DMS79 treated with DMSO at 0.1 percent for 48 hours (cell line): Measurements from ENCODE around the gene ASCC2.
A peak's percentile ranks its signal among the peaks of the same experiment; 100 is the strongest.

ENCODE experiments used
- DNase-seq: peaks from one replicate; lab custom pipeline; 2025; lab: John Stamatoyannopoulos, UW

ASCC2 gene

GRCh38 chr22:29817724-29818123 lies 20.4 kb downstream of the ASCC2 start:
- DNase-seq = peak; percentile 2

GRCh38 chr22:29816980-29817379 lies 21.1 kb downstream of the ASCC2 start:
- DNase-seq = no peak

- peak; percentile 44 for DNase-seq
These were observed 21.5 kb downstream of the ASCC2 start for GRCh38 chr22:29816539-29816938.

GRCh38 chr22:29816128-29816527 lies 21.9 kb downstream of the ASCC2 start:
- peak; percentile 12 for DNase-seq

- no peak for DNase-seq
These were observed 22.5 kb downstream of the ASCC2 start for GRCh38 chr22:29815580-29815979.

- no peak for DNase-seq
These were observed 24.1 kb downstream of the ASCC2 start for GRCh38 chr22:29814003-29814402.

- no peak for DNase-seq
These were observed 24.5 kb downstream of the ASCC2 start for GRCh38 chr22:29813563-29813962.

- no peak for DNase-seq
These were observed 24.9 kb downstream of the ASCC2 start for GRCh38 chr22:29813126-29813525.

- no peak for DNase-seq
These were observed 26.7 kb downstream of the ASCC2 start for GRCh38 chr22:29811377-29811776.

GRCh38 chr22:29810216-29810615 lies 27.9 kb downstream of the ASCC2 start:
- no peak for DNase-seq

- no peak for DNase-seq
These were observed 31.9 kb downstream of the ASCC2 start for GRCh38 chr22:29806196-29806595.

- DNase-seq = no peak
These were observed 33.1 kb downstream of the ASCC2 start for GRCh38 chr22:29804985-29805384.

- no peak for DNase-seq
These were observed 34.9 kb downstream of the ASCC2 start for GRCh38 chr22:29803190-29803589.

- no peak for DNase-seq
These were observed 36.3 kb downstream of the ASCC2 start for GRCh38 chr22:29801796-29802195.

GRCh38 chr22:29801153-29801552 lies 36.9 kb downstream of the ASCC2 start:
- no peak for DNase-seq

- DNase-seq = no peak
These were observed 38.8 kb downstream of the ASCC2 start for GRCh38 chr22:29799217-29799680.

- no peak for DNase-seq
These were observed 39.3 kb downstream of the ASCC2 start for GRCh38 chr22:29798801-29799200.

GRCh38 chr22:29798318-29798717 lies 39.8 kb downstream of the ASCC2 start:
- DNase-seq = no peak

- DNase-seq = no peak
These were observed 40.7 kb downstream of the ASCC2 start for GRCh38 chr22:29797351-29797750.

GRCh38 chr22:29795663-29796062 lies 42.4 kb downstream of the ASCC2 start:
- no peak for DNase-seq

GRCh38 chr22:29793396-29793795 lies 44.7 kb downstream of the ASCC2 start:
- DNase-seq = no peak

GRCh38 chr22:29790061-29790460 lies 48.0 kb downstream of the ASCC2 start:
- DNase-seq = no peak

GRCh38 chr22:29788339-29789279 lies 49.5 kb downstream of the ASCC2 start:
- no peak for DNase-seq
